ENCODE results near the gene S100B.

Gene S100B

DNA sequence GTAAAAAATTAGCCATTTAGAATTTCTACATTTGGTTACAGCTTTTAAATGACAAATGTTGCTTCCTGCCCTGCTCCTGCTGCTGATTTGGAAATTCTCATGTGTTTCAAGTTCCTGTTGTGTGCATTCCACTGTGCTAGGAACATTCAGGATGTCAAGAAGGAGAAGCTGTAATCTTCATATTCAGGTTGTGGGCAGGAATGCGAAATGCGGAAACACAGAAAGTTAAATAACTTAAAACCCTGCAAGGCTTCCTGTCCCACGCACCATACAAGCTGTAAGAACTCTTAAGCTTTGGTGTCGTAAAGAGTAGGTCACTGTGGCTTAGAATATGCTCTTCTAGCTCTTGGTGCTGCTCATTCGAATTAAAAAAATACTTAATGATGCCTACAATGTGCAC lies 52.6 kb downstream of the S100B start:
- H3K27ac ChIP-seq (ENCODE audit: low read length), result no peak overlapping the region
- H3K36me3 ChIP-seq (ENCODE audit: insufficient read depth, low read length), result peaks cover 79% of the 10 kb centered on the region
- H3K79me2 ChIP-seq (ENCODE audit: insufficient read depth, low read length), result no peaks in the 10 kb centered on the region
- H2AFZ ChIP-seq (ENCODE audit: low read depth, low read length), result no peak overlapping the region
- DNase-seq, result no peak
- H3K4me3 ChIP-seq (ENCODE audit: low read depth in 1 of 2, low read length in 2 of 2), result no peak overlapping the region
- ATAC-seq (ENCODE audit: insufficient read depth, low read depth), result no peak
- no peaks in the 10 kb centered on the region for H3K4me1 ChIP-seq (ENCODE audit: insufficient read depth, low read length)
- no peak overlapping the region for H3K9ac ChIP-seq (ENCODE audit: low read depth, low read length)
- no peaks in the 10 kb centered on the region for H3K27me3 ChIP-seq (ENCODE audit: insufficient read depth, low read length, poor library complexity)
- H3K9me3 ChIP-seq (ENCODE audit: insufficient read depth, low read length, severe bottlenecking), result no peaks in the 10 kb centered on the region
- no peak overlapping the region for H3K4me2 ChIP-seq (ENCODE audit: insufficient read depth, low read length)
- H4K20me1 ChIP-seq (ENCODE audit: insufficient read depth, low read length), result no peaks in the 10 kb centered on the region
- TF ChIP-seq EZH2 (IDR thresholded peaks at IDR 0.05; ENCODE audit: borderline replicate concordance, low read depth, low read length, severe bottlenecking) (no peak), CTCF (IDR thresholded peaks at IDR 0.05; ENCODE audit: borderline replicate concordance, extremely low read depth, low read length, poor library complexity, severe bottlenecking) (no peak)

- ATAC-seq (ENCODE audit: insufficient read depth, low read depth) (no peak), DNase-seq (no peak)
- Histone ChIP-seq H3K27me3 (ENCODE audit: insufficient read depth, low read length, poor library complexity) (no peaks in the 10 kb centered on the region), H3K4me2 (ENCODE audit: insufficient read depth, low read length) (no peak overlapping the region), H2AFZ (ENCODE audit: low read depth, low read length) (no peak overlapping the region), H4K20me1 (ENCODE audit: insufficient read depth, low read length) (no peaks in the 10 kb centered on the region), H3K27ac (ENCODE audit: low read length) (no peak overlapping the region), H3K9ac (ENCODE audit: low read depth, low read length) (no peak overlapping the region), H3K4me3 (ENCODE audit: low read depth in 1 of 2, low read length in 2 of 2) (no peak overlapping the region), H3K4me1 (ENCODE audit: insufficient read depth, low read length) (no peaks in the 10 kb centered on the region), H3K79me2 (ENCODE audit: insufficient read depth, low read length) (no peaks in the 10 kb centered on the region), H3K9me3 (ENCODE audit: insufficient read depth, low read length, severe bottlenecking) (no peaks in the 10 kb centered on the region), H3K36me3 (ENCODE audit: insufficient read depth, low read length) (peaks cover 79% of the 10 kb centered on the region)
- TF ChIP-seq CTCF (IDR thresholded peaks at IDR 0.05; ENCODE audit: borderline replicate concordance, extremely low read depth, low read length, poor library complexity, severe bottlenecking), result no peak
- TF ChIP-seq EZH2 (IDR thresholded peaks at IDR 0.05; ENCODE audit: borderline replicate concordance, low read depth, low read length, severe bottlenecking), result no peak
Observed at GRCh38 chr21:46551636-46552241, 53.1 kb downstream of the S100B start.

GRCh38 chr21:46550116-46550941 lies 54.6 kb downstream of the S100B start:
- Histone ChIP-seq H3K36me3 (ENCODE audit: insufficient read depth, low read length) (peaks cover 84% of the 10 kb centered on the region), H3K79me2 (ENCODE audit: insufficient read depth, low read length) (no peaks in the 10 kb centered on the region), H3K27ac (ENCODE audit: low read length) (no peak overlapping the region), H2AFZ (ENCODE audit: low read depth, low read length) (no peak overlapping the region), H3K4me3 (ENCODE audit: low read depth in 1 of 2, low read length in 2 of 2) (no peak overlapping the region), H3K27me3 (ENCODE audit: insufficient read depth, low read length, poor library complexity) (no peaks in the 10 kb centered on the region), H3K4me2 (ENCODE audit: insufficient read depth, low read length) (no peak overlapping the region), H3K4me1 (ENCODE audit: insufficient read depth, low read length) (no peaks in the 10 kb centered on the region), H3K9ac (ENCODE audit: low read depth, low read length) (no peak overlapping the region), H3K9me3 (ENCODE audit: insufficient read depth, low read length, severe bottlenecking) (no peaks in the 10 kb centered on the region), H4K20me1 (ENCODE audit: insufficient read depth, low read length) (no peaks in the 10 kb centered on the region)
- no peak for TF ChIP-seq EZH2 (IDR thresholded peaks at IDR 0.05; ENCODE audit: borderline replicate concordance, low read depth, low read length, severe bottlenecking)
- ATAC-seq (ENCODE audit: insufficient read depth, low read depth) (no peak), DNase-seq (no peak)

- TF ChIP-seq EZH2 (IDR thresholded peaks at IDR 0.05; ENCODE audit: borderline replicate concordance, low read depth, low read length, severe bottlenecking) (no peak), CTCF (IDR thresholded peaks at IDR 0.05; ENCODE audit: borderline replicate concordance, extremely low read depth, low read length, poor library complexity, severe bottlenecking) (no peak)
- H3K36me3 ChIP-seq (ENCODE audit: insufficient read depth, low read length), result peaks cover 84% of the 10 kb centered on the region
- H2AFZ ChIP-seq (ENCODE audit: low read depth, low read length), result no peak overlapping the region
- ATAC-seq (ENCODE audit: insufficient read depth, low read depth) (no peak), DNase-seq (no peak)
- no peaks in the 10 kb centered on the region for H4K20me1 ChIP-seq (ENCODE audit: insufficient read depth, low read length)
- H3K79me2 ChIP-seq (ENCODE audit: insufficient read depth, low read length), result no peaks in the 10 kb centered on the region
- H3K27ac ChIP-seq (ENCODE audit: low read length), result no peak overlapping the region
- H3K9ac ChIP-seq (ENCODE audit: low read depth, low read length), result no peak overlapping the region
- H3K4me1 ChIP-seq (ENCODE audit: insufficient read depth, low read length), result no peaks in the 10 kb centered on the region
- no peak overlapping the region for H3K4me2 ChIP-seq (ENCODE audit: insufficient read depth, low read length)
- H3K27me3 ChIP-seq (ENCODE audit: insufficient read depth, low read length, poor library complexity), result no peaks in the 10 kb centered on the region
- H3K4me3 ChIP-seq (ENCODE audit: low read depth in 1 of 2, low read length in 2 of 2), result no peak overlapping the region
- H3K9me3 ChIP-seq (ENCODE audit: insufficient read depth, low read length, severe bottlenecking), result no peaks in the 10 kb centered on the region
Observed at GRCh38 chr21:46549650-46550049, 55.2 kb downstream of the S100B start.

All from DND-41 (cell line).